D721Med (cell line): ENCODE data around the gene GALNT10.
A peak's percentile ranks its signal among the peaks of the same experiment; 100 is the strongest.

ENCODE experiments used
- DNase-seq: peaks from one replicate; pipeline ENCODE4 v3.0.0; 2011; ENCODE audit warnings: low spot score; ENCODE audit not compliant: insufficient read length
- FAIRE-seq: peaks from 2 replicates; lab custom pipeline; 2011; peaks lifted over from hg19 to GRCh38; lab: Jason Lieb, UNC
- CTCF ChIP-seq: IDR thresholded peaks from 2 replicates; pipeline ENCODE4 v1.5.1; 2012; ENCODE audit warnings: mild to moderate bottlenecking, control low read depth; ENCODE audit not compliant: insufficient read depth; ENCODE audit errors: missing control alignments

GALNT10 gene

GRCh38 chr5:154330097-154330667, 139.6 kb downstream of the GALNT10 start:
- TF ChIP-seq CTCF: no peak
- FAIRE-seq: no peak

GRCh38 chr5:154331232-154331631, 140.7 kb downstream of the GALNT10 start:
- TF ChIP-seq CTCF: no peak
- DNase-seq: no peak
- FAIRE-seq: no peak

More at GRCh38 chr5:154330097-154330667, 139.6 kb downstream of the GALNT10 start:
- DNase-seq: no peak

- no peak for DNase-seq
- FAIRE-seq: no peak
- TF ChIP-seq CTCF: peak; percentile 2
These were observed 141.4 kb downstream of the GALNT10 start for GRCh38 chr5:154331924-154332323.

GRCh38 chr5:154332451-154332850, 141.9 kb downstream of the GALNT10 start:
- DNase-seq (no peak), FAIRE-seq (no peak)
- no peak for TF ChIP-seq CTCF

- TF ChIP-seq CTCF: no peak
- no peak for FAIRE-seq
These were observed 142.5 kb downstream of the GALNT10 start for GRCh38 chr5:154333016-154333415.

GRCh38 chr5:154334406-154335064, 144.0 kb downstream of the GALNT10 start:
- DNase-seq (no peak), FAIRE-seq (no peak)
- no peak for TF ChIP-seq CTCF

More at GRCh38 chr5:154333016-154333415, 142.5 kb downstream of the GALNT10 start:
- no peak for DNase-seq

GRCh38 chr5:154335065-154335448, 144.5 kb downstream of the GALNT10 start:
- TF ChIP-seq CTCF: no peak
- DNase-seq: no peak
- no peak for FAIRE-seq
